GM19463 (cell line): ENCODE measurements around the gene WDR53.
"Not testable (repeated sequence)": the region's sequence is repeated elsewhere in the genome, so short reads cannot be mapped to it uniquely, and the experiment has no call there.

Source experiments
- ATAC-seq: cut with Tn5 transposase; IDR thresholded peaks from one replicate; pipeline ENCODE4 v1.9.1; 2021; ENCODE audit warnings: mild to moderate bottlenecking, moderate library complexity; ENCODE audit not compliant: unreplicated experiment

WDR53 gene

DNA sequence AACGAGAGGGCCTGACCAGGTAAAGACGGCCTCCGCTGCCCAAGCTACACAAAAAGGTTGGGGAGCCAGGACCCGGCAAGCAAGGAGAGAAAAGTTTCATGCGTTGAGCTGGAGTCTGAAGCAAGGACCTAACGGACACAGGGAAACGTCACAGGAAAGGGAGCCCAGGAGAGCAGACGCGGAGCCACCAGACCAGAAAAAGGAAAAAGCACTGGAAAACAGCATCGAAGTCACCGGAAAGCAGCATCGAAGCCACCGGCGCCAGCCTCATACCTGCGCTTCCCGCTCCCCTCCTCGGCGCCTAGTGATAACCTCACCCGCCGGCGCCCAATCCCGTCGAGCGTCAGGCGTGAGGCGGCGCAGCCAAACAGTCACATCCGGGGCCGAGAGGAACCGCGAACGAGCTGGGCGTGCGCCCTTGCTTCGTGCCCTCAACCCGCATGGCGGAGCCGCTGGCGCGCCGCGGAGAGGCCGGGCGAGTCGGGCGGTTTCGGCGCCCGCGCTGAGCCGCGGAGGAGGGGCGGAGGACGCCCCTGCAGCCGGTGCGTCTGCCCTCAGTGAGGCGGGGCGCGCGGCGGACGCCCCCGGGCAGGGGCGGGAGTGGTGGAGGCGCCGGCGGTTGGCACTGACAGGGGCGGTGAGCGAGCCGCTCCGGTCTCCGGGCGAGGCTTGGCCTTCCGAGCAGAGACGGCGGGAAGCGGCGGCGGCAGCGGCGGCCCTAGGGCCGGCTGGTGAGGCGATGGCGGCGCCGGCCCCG is at the start of gene WDR53, which contains the start of gene FBXO45:
Gene WDR53, minus strand, starts transcription at position 309 of the 757 bp plus-strand sequence. CDS start 7,079 bp downstream, outside the sequence.
Gene FBXO45, plus strand, starts transcription at position 415 of the 757 bp plus-strand sequence. Its CDS starts 325 bp downstream, at position 740.
- peak; percentile 93 for ATAC-seq

DNA sequence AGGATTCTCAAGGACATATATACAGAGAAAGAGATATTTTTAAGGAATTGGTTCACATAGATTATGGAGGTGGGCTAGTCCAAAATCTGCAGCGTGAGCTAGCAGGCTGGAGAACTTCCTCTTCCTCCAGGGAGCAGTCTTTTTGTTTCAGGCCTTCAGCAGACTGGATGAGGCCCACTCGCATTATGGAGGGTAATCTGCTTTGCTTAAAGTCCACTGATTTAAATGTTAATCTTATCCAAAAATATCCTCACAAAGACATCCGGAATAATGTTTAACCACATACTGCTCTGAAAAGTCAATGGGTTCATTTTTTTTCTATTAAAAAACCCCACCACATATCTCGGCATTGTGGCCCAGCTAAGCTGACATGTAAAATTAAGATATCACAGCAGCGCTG is 48.9 kb upstream of the WDR53 start:
- no peak for ATAC-seq

DNA sequence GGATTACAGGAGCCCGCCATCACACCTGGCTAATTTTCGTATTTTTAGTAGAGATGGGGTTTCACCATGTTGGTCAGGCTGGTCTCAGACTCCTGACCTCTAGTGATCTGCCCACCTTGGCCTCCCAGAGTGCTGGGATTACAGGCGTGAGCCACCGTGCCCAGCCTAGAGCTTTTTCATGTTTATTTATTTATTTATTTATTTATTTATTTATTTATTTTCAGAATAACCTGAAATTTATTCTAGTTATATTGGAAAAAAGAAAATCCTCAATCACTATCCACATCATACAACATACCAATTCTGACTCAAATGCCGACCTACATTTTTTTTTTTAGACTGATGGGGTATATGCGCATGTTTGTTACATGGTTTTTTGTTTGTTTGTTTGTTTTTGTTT is 46.9 kb upstream of the WDR53 start:
- ATAC-seq, result not testable (repeated sequence)

GRCh38 chr3:196611761-196612483 is 43.6 kb upstream of the WDR53 start:
- ATAC-seq, result no peak

GRCh38 chr3:196609805-196610515 is 41.6 kb upstream of the WDR53 start:
- no peak for ATAC-seq

- peak; percentile 81 for ATAC-seq
These were observed 41.0 kb upstream of the WDR53 start for GRCh38 chr3:196609343-196609775.

GRCh38 chr3:196608693-196609092 is 40.3 kb upstream of the WDR53 start:
- no peak for ATAC-seq

GRCh38 chr3:196604548-196604947 is 36.2 kb upstream of the WDR53 start:
- no peak for ATAC-seq

DNA sequence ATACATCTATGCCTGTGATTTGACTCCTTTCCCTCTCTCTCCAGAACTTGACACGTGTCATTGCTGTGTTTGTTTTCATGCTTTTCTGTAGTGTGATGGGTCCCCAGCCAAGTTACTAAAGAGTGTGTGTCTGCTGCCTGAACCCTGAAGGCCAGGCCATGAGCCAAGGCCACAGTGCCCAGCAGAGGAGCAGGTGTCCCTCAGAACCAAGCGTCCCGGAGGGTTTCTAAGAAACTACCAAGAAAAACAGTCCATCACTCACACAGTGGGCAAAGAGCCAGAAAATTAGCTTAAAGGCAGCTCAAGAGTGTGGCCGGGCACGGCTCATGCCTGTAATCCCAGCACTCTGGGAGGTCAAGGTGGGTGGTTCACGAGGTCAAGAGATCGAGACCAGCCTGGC is 35.3 kb upstream of the WDR53 start:
- no peak for ATAC-seq

GRCh38 chr3:196602673-196603072 is 34.3 kb upstream of the WDR53 start:
- no peak for ATAC-seq

DNA sequence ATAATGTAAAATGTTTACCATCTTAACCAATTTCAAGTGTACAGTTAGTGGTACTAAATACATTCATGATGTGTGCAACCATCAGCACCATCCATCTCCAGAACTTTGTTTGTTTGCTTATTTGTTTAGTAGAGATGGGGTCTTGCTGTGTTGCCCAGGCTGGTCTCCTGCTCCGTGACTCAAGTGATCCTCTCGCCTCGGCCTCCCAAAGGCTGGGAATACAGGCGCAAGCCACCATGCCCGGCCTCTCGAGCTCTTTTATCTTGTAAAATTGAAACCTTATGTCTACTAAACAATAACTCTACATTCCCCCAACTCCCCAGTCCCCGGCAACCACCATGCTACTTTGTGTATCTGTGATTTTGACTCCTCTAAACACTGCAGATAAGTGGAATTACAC is 32.0 kb upstream of the WDR53 start:
- ATAC-seq, result no peak

- no peak for ATAC-seq
These were observed 31.4 kb upstream of the WDR53 start for GRCh38 chr3:196599734-196600128.

DNA sequence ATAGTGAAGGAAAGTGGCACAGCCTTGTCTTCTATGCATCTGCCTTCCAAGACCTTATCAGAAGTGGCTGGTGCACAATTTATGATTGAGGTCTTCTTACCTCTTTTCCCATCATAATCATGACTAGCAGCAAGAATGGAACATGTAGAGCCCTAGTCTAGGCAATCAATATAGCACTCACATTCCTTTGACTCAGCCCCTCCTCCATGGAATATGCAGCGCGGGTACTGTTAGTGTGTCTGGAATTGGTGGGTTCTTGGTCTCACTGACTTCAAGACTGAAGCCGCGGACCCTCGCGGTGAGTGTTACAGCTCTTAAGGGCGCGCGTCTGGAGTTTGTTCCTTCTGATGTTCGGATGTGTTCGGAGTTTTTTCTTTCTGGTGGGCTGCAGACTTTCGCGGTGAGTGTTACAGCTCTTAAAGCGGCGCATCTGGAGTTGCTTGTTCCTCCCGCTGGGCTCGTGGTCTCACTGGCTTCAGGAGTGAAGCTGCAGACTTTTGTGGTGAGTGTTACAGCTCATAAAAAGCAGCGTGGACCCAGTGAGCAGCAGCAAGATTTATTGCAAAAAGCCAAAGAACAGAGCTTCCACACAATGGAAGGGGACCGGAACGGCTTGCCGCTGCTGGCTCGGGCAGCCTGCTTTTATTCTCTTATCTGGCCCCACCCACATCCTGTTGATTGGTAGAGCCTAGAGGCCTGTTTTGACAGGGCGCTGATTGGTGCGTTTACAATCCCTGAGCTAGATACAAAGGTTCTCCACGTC is 29.8 kb upstream of the WDR53 start:
- not testable (repeated sequence) for ATAC-seq

- no peak for ATAC-seq
These were observed 28.0 kb upstream of the WDR53 start for GRCh38 chr3:196596355-196596754.

DNA sequence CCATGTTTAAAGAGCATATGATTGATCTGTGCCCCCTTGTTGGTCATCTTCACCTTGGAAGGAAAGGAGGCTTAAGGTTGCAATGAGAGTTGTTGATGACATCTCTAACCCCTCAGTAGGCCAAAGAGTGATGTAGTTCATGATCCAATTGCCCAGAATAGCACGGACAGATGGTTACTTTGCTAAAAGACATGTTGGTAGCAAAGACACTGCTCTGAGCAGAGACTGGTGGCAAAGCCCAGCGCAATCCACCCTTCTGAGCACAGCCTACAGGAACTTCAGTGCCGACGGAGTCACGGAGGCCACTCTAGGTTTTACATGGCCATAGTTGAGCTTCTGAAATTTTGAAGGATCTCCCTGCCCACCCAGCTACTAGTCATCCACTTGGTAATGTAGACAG is 21.9 kb upstream of the WDR53 start:
- no peak for ATAC-seq

GRCh38 chr3:196585044-196585757 is 16.8 kb upstream of the WDR53 start:
- ATAC-seq, result no peak

GRCh38 chr3:196572389-196572788 is 4.0 kb upstream of the WDR53 start:
- no peak for ATAC-seq

GRCh38 chr3:196570332-196570731 is 2.0 kb upstream of the WDR53 start:
- ATAC-seq, result not testable (repeated sequence)

DNA sequence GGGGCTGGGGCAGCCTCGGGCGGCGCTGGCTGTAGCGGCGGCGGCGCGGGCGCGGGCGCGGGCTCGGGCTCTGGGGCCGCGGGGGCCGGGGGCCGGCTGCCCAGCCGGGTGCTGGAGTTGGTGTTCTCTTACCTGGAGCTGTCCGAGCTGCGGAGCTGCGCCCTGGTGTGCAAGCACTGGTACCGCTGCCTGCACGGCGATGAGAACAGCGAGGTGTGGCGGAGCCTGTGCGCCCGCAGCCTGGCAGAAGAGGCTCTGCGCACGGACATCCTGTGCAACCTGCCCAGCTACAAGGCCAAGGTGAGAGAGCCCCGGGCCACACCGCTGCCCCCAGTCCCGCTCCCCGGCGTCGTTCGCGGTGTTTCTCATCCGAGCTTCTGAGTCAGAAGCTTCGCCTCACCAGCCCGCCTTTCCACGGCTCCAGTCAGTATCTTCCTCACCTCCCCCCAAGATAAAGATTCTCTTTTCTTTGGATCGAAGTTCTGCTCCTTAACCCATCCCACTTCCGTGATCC is 706 bp upstream of the WDR53 start:
- peak; percentile 33 for ATAC-seq

GRCh38 chr3:196563721-196564225 is 4.6 kb downstream of the WDR53 start:
- ATAC-seq, result no peak
